Keratinocyte (primary cell): ENCODE data around the gene FAM135A. TPM values are rescaled to one million over a fixed set of nuclear protein-coding genes. Genes with fewer than 3 reads are reported as not detected.

Experiments used
- DNase-seq: peaks from one replicate; pipeline ENCODE4 v3.0.0-alpha.2; 2011; ENCODE audit warnings: low read depth, missing footprints, low spot score
- FAIRE-seq: peaks from 2 replicates; lab custom pipeline; 2011; peaks lifted over from hg19 to GRCh38; lab: Jason Lieb, UNC
- H2AFZ ChIP-seq: 2 replicates; pipeline ENCODE4 v1.6.0; 2012; ENCODE audit warnings: low read length, control low read depth, inconsistent platforms; ENCODE audit not compliant: control insufficient read depth
- H3K27ac ChIP-seq: 2 replicates; pipeline ENCODE4 v1.5.1; 2011; ENCODE audit warnings: low read length; ENCODE audit not compliant: control insufficient read depth, insufficient read depth
- H3K27me3 ChIP-seq: 3 replicates; pipeline ENCODE4 v1.6.0; 2011; ENCODE audit warnings: low read length; ENCODE audit not compliant: control insufficient read depth, insufficient read depth; ENCODE audit errors: extremely low read depth
- H3K36me3 ChIP-seq, 2 experiments: 2 replicates in 1 of 2; 3 replicates in 1 of 2; pipeline ENCODE4 v1.5.1; 2011; ENCODE audit warnings: low read length in 2 of 2, mild to moderate bottlenecking in 1 of 2; ENCODE audit not compliant: control insufficient read depth in 2 of 2, insufficient read depth in 2 of 2; ENCODE audit errors: extremely low read depth in 1 of 2
- H3K4me1 ChIP-seq: 3 replicates; pipeline ENCODE4 v1.5.1; 2011; ENCODE audit warnings: low read length; ENCODE audit not compliant: control insufficient read depth, insufficient read depth; ENCODE audit errors: extremely low read depth
- H3K4me2 ChIP-seq: 3 replicates; pipeline ENCODE4 v1.6.0; 2011; ENCODE audit warnings: low read depth, low read length; ENCODE audit not compliant: control insufficient read depth, insufficient read depth; ENCODE audit errors: extremely low read depth
- H3K4me3 ChIP-seq, 3 experiments: fragments of 200-600 bp in 1 of 3; sonication (generic) in 1 of 3; 2 replicates in 2 of 3; 3 replicates in 1 of 3; pipeline ENCODE4 v1.5.1; 2011 to 2016; ENCODE audit warnings: low read length in 3 of 3, mild to moderate bottlenecking in 3 of 3, control low read depth in 2 of 3, inconsistent platforms in 1 of 3, low read depth in 1 of 3, mixed read lengths in 1 of 3, mixed run types in 1 of 3, moderate library complexity in 1 of 3; ENCODE audit not compliant: control insufficient read depth in 2 of 3, insufficient read depth in 2 of 3; ENCODE audit errors: extremely low read depth in 1 of 3
- H3K79me2 ChIP-seq: 2 replicates; pipeline ENCODE4 v1.6.0; 2012; ENCODE audit warnings: low read length; ENCODE audit not compliant: control insufficient read depth, insufficient read depth
- H3K9ac ChIP-seq: 3 replicates; pipeline ENCODE4 v1.6.0; 2011; ENCODE audit warnings: low read length; ENCODE audit not compliant: control insufficient read depth, insufficient read depth; ENCODE audit errors: extremely low read depth
- H3K9me1 ChIP-seq: 3 replicates; pipeline ENCODE4 v1.6.0; 2011; ENCODE audit warnings: low read length; ENCODE audit not compliant: control insufficient read depth, insufficient read depth; ENCODE audit errors: extremely low read depth
- H3K9me3 ChIP-seq: 2 replicates; pipeline ENCODE4 v1.5.1; 2012; ENCODE audit warnings: low read depth, low read length; ENCODE audit not compliant: control insufficient read depth
- H4K20me1 ChIP-seq: 3 replicates; pipeline ENCODE4 v1.6.0; 2011; ENCODE audit warnings: low read length; ENCODE audit not compliant: control insufficient read depth, insufficient read depth; ENCODE audit errors: extremely low read depth
- EZH2 ChIP-seq: IDR thresholded peaks from one replicate; pipeline ENCODE4 v1.6.1; 2012; ENCODE audit warnings: inconsistent platforms, mild to moderate bottlenecking, low read length, moderate library complexity
- dilution Hi-C: fragments of 300-500 bp; cut with MboI; formaldehyde crosslinking; loops from one replicate; pipeline ENCODE4 v1.7.0; 2020; ENCODE audit warnings: low sequenced_read_pairs; ENCODE audit not compliant: extremely low pct_ligation_motif_present
- polyA plus RNA-seq, 5 experiments: library from polyadenylated mRNA; depleted of rRNA in 3 of 5; stranded (reverse) in 3 of 5; stranded (forward) in 1 of 5; unstranded in 1 of 5; fragments of >200 nt; gene quantifications; 1 replicate in 1 of 5; 2 replicates in 3 of 5; 3 replicates in 1 of 5; pipeline versions ENCODE4 v1.2.1 to v1.2.3, GENCODE V29; 2011 to 2012; ENCODE audit warnings: missing spikeins in 2 of 5, low read depth in 1 of 5, low replicate concordance in 1 of 5
- TF ChIP-seq, protein P1 (sequence below), 3 experiments: IDR thresholded peaks in 1 of 3; conservative IDR thresholded peaks in 1 of 3; optimal IDR thresholded peaks in 1 of 3; 2 replicates in 2 of 3; 3 replicates in 1 of 3; pipeline versions ENCODE3 to v1.5.1; 2011; ENCODE audit warnings: low read length in 3 of 3, mild to moderate bottlenecking in 3 of 3, moderate library complexity in 2 of 3, control low read depth in 1 of 3, inconsistent platforms in 1 of 3; ENCODE audit not compliant: insufficient read depth in 2 of 3; ENCODE audit errors: extremely low read depth in 1 of 3

The FAM135A gene
- polyA plus RNA-seq, 1 donor (not counting 4 experiments of a cell fraction or from before 2014, with no cell fraction given) = 21.3 TPM

GRCh38 chr6:70507161-70507560 is 93.9 kb downstream of the FAM135A start:
- Histone ChIP-seq H3K36me3 (peaks cover 0 to 2% of the 10 kb centered on the region in 2 experiments), H3K4me2 (no peak overlapping the region), H4K20me1 (no peaks in the 10 kb centered on the region), H3K9ac (no peak overlapping the region), H3K9me3 (no peaks in the 10 kb centered on the region), H2AFZ (no peak overlapping the region), H3K79me2 (no peaks in the 10 kb centered on the region), H3K27me3 (no peaks in the 10 kb centered on the region), H3K4me1 (peaks cover 4% of the 10 kb centered on the region), H3K4me3 (no peak overlapping the region), H3K27ac (no peak overlapping the region), H3K9me1 (no peaks in the 10 kb centered on the region)
- dilution Hi-C loops = no loop called here
- FAIRE-seq = no peak
- TF ChIP-seq EZH2 = no peak
- TF ChIP-seq, protein P1, sequence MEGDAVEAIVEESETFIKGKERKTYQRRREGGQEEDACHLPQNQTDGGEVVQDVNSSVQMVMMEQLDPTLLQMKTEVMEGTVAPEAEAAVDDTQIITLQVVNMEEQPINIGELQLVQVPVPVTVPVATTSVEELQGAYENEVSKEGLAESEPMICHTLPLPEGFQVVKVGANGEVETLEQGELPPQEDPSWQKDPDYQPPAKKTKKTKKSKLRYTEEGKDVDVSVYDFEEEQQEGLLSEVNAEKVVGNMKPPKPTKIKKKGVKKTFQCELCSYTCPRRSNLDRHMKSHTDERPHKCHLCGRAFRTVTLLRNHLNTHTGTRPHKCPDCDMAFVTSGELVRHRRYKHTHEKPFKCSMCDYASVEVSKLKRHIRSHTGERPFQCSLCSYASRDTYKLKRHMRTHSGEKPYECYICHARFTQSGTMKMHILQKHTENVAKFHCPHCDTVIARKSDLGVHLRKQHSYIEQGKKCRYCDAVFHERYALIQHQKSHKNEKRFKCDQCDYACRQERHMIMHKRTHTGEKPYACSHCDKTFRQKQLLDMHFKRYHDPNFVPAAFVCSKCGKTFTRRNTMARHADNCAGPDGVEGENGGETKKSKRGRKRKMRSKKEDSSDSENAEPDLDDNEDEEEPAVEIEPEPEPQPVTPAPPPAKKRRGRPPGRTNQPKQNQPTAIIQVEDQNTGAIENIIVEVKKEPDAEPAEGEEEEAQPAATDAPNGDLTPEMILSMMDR (optimal IDR thresholded peaks at IDR 0.05 in 1 of 3, IDR thresholded peaks at IDR 0.05 in 1 of 3, conservative IDR thresholded peaks at IDR 0.05 in 1 of 3; ENCODE audit: extremely low read depth in 1 of 3, insufficient read depth in 2 of 3, low read length in 3 of 3) = no peak
- no peak for DNase-seq

GRCh38 chr6:70508953-70509352 is 95.6 kb downstream of the FAM135A start:
- dilution Hi-C loops = no loop called here
- Histone ChIP-seq H3K9ac (no peak overlapping the region), H3K27me3 (no peaks in the 10 kb centered on the region), H3K27ac (no peak overlapping the region), H3K9me1 (no peaks in the 10 kb centered on the region), H2AFZ (no peak overlapping the region), H3K79me2 (no peaks in the 10 kb centered on the region), H3K36me3 (peaks cover 0 to 1% of the 10 kb centered on the region in 2 experiments), H3K4me2 (no peak overlapping the region), H3K4me3 (no peak overlapping the region), H3K9me3 (no peaks in the 10 kb centered on the region), H3K4me1 (peaks cover 1% of the 10 kb centered on the region), H4K20me1 (no peaks in the 10 kb centered on the region)
- FAIRE-seq (no peak), DNase-seq (no peak)
- no peak for TF ChIP-seq EZH2
- TF ChIP-seq, protein P1 (optimal IDR thresholded peaks at IDR 0.05 in 1 of 3, IDR thresholded peaks at IDR 0.05 in 1 of 3, conservative IDR thresholded peaks at IDR 0.05 in 1 of 3; ENCODE audit: extremely low read depth in 1 of 3, insufficient read depth in 2 of 3, low read length in 3 of 3) = no peak
